CD14-positive monocyte (primary cell): ENCODE measurements around the gene ARPC4. TPM values are rescaled to one million over a fixed set of nuclear protein-coding genes. Genes with fewer than 3 reads are reported as not detected.

Source experiments
- DNase-seq, 3 donors: peaks; one replicate each; pipeline ENCODE4 v3.0.0-alpha.2; 2011 to 2022
- H2AFZ ChIP-seq: 2 replicates; pipeline ENCODE4 v1.6.0; 2012; ENCODE audit warnings: mild to moderate bottlenecking, low read depth, low read length, inconsistent platforms; ENCODE audit not compliant: insufficient read depth, poor library complexity, severe bottlenecking
- H3K27ac ChIP-seq, 2 donors: 1 replicate in 1 of 2; 2 replicates in 1 of 2; pipeline ENCODE4 v1.5.1; 2012 to 2013; ENCODE audit warnings: low read length in 2 of 2, control low read depth in 1 of 2, inconsistent platforms in 1 of 2, low read depth in 1 of 2, mild to moderate bottlenecking in 1 of 2
- H3K27me3 ChIP-seq, 2 donors: one replicate each; pipeline versions ENCODE4 v1.6.0 to v1.6.1; 2011 to 2013; ENCODE audit warnings: low read length in 2 of 2; ENCODE audit not compliant: control insufficient read depth in 2 of 2, insufficient read depth in 2 of 2
- H3K36me3 ChIP-seq, 2 donors: replicated peaks in 1 of 2; 1 replicate in 1 of 2; 2 replicates in 1 of 2; pipeline versions ENCODE4 v1.5.1 to v1.6.1; 2012 to 2013; ENCODE audit warnings: low read length in 2 of 2, control low read depth in 1 of 2, inconsistent platforms in 1 of 2, mild to moderate bottlenecking in 1 of 2; ENCODE audit not compliant: insufficient read depth in 2 of 2, control insufficient read depth in 1 of 2
- H3K4me1 ChIP-seq, 2 donors: 1 replicate in 1 of 2; 2 replicates in 1 of 2; pipeline versions ENCODE4 v1.5.1 to v1.6.1; 2012 to 2013; ENCODE audit warnings: low read length in 2 of 2, control low read depth in 1 of 2, inconsistent platforms in 1 of 2, mild to moderate bottlenecking in 1 of 2, moderate library complexity in 1 of 2; ENCODE audit not compliant: insufficient read depth in 2 of 2, control insufficient read depth in 1 of 2
- H3K4me2 ChIP-seq: replicated peaks from 2 replicates; pipeline ENCODE3; 2012; ENCODE audit warnings: low read length, moderate library complexity, mild to moderate bottlenecking; ENCODE audit not compliant: poor library complexity, severe bottlenecking; ENCODE audit errors: extremely low read depth
- H3K4me3 ChIP-seq, 3 experiments: fragments of 200-600 bp in 1 of 3; sonication (generic) in 1 of 3; replicated peaks in 1 of 3; 1 replicate in 2 of 3; 2 replicates in 1 of 3; pipeline ENCODE4 v1.5.1; 2011 to 2013; ENCODE audit warnings: low read length in 3 of 3, mild to moderate bottlenecking in 3 of 3, control low read depth in 2 of 3, low read depth in 2 of 3, inconsistent platforms in 1 of 3, moderate library complexity in 1 of 3
- H3K79me2 ChIP-seq: 2 replicates; pipeline ENCODE4 v1.6.0; 2012; ENCODE audit warnings: mild to moderate bottlenecking, control low read depth, inconsistent platforms, low read length, moderate library complexity; ENCODE audit not compliant: insufficient read depth
- H3K9ac ChIP-seq: 2 replicates; pipeline ENCODE4 v1.6.0; 2017; ENCODE audit warnings: low read length, mild to moderate bottlenecking; ENCODE audit not compliant: insufficient read depth, poor library complexity, severe bottlenecking
- H3K9me3 ChIP-seq, 2 donors: replicated peaks in 1 of 2; 1 replicate in 1 of 2; 2 replicates in 1 of 2; pipeline versions ENCODE4 v1.5.1 to v1.6.1; 2012 to 2013; ENCODE audit warnings: low read length in 2 of 2, control low read depth in 1 of 2; ENCODE audit not compliant: control insufficient read depth in 1 of 2, insufficient read depth in 1 of 2
- H4K20me1 ChIP-seq: 2 replicates; pipeline ENCODE4 v1.6.0; 2012; ENCODE audit warnings: mild to moderate bottlenecking, low read length, control low read depth, moderate library complexity; ENCODE audit not compliant: insufficient read depth
- H3K27ac Mint-ChIP-seq, 7 donors: one replicate each; pipeline ENCODE4 v1.8.0; 2020; ENCODE audit warnings: mild to moderate bottlenecking in 7 of 7, mixed read lengths in 7 of 7, moderate library complexity in 6 of 7, inconsistent platforms in 2 of 7
- H3K27me3 Mint-ChIP-seq, 3 donors: one replicate each; pipeline ENCODE4 v1.8.0; 2021 to 2022; ENCODE audit warnings: low read depth in 3 of 3, mild to moderate bottlenecking in 3 of 3, mixed read lengths in 3 of 3, moderate library complexity in 3 of 3, inconsistent platforms in 1 of 3
- H3K36me3 Mint-ChIP-seq, 2 donors: one replicate each; pipeline ENCODE4 v1.8.0; 2020; ENCODE audit warnings: mixed read lengths in 2 of 2, inconsistent platforms in 1 of 2, mild to moderate bottlenecking in 1 of 2
- H3K4me1 Mint-ChIP-seq: one replicate; pipeline ENCODE4 v1.8.0; 2020; ENCODE audit warnings: mild to moderate bottlenecking, mixed read lengths
- H3K4me3 Mint-ChIP-seq, 2 donors: one replicate each; pipeline ENCODE4 v1.8.0; 2020; ENCODE audit warnings: mild to moderate bottlenecking in 2 of 2, mixed read lengths in 2 of 2, moderate library complexity in 1 of 2
- H3K9me3 Mint-ChIP-seq, 7 donors: one replicate each; pipeline ENCODE4 v1.8.0; 2020 to 2022; ENCODE audit warnings: mixed read lengths in 7 of 7, mild to moderate bottlenecking in 6 of 7, moderate library complexity in 6 of 7, inconsistent platforms in 2 of 7
- CTCF ChIP-seq: fragments of 200-600 bp; IDR thresholded peaks from one replicate; pipeline ENCODE4 v1.8.0; 2022; ENCODE audit warnings: antibody characterized with exemption, mild to moderate bottlenecking
- WGBS: methylation state at CpG from one replicate; pipeline ENCODE4 v1.1.5; 2013; ENCODE audit warnings: missing lambda C conversion rate; ENCODE audit not compliant: insufficient coverage; 5-methylcytosine and 5-hydroxymethylcytosine counted together
- intact Hi-C, 2 donors: fragments of 100-400 bp; cut with micrococcal nuclease; formaldehyde crosslinking; loops; one replicate each; pipeline versions ENCODE4 v1.15.0 to v1.15.1; 2023
- polyA plus RNA-seq, 3 donors: library from polyadenylated mRNA; depleted of rRNA in 1 of 3; unstranded in 2 of 3; stranded (reverse) in 1 of 3; fragments of 300-500 nt in 2 of 3; fragments of >200 nt in 1 of 3; fragmentation: Illumina TruSeq in 2 of 3; gene quantifications; 1 replicate in 2 of 3; 2 replicates in 1 of 3; pipeline ENCODE4 v1.2.3, GENCODE V29; 2012 to 2021

ARPC4 gene
- polyA plus RNA-seq, 3 donors: 211 to 390 (median 389) TPM

- Histone ChIP-seq H3K4me2 (no peak overlapping the region), H3K9me3 (no peaks in the 10 kb centered on the region), H3K4me1 (peaks cover 5% of the 10 kb centered on the region in 2 donors), H3K27me3 (no peaks in the 10 kb centered on the region), H3K79me2 (no peaks in the 10 kb centered on the region), H3K36me3 (peaks cover 50 to 69% of the 10 kb centered on the region in 2 donors), H3K9ac (no peak overlapping the region), H3K27ac (no peak overlapping the region), H3K4me3 (no peak overlapping the region), H2AFZ (no peak overlapping the region), H4K20me1 (no peaks in the 10 kb centered on the region)
- no peak for TF ChIP-seq CTCF
- H3K4me3 Mint-ChIP-seq: no peak overlapping the region
- H3K4me1 Mint-ChIP-seq: peaks cover 6% of the 10 kb centered on the region
- H3K27me3 Mint-ChIP-seq: peaks cover 0 to 4% (median 2%) of the 10 kb centered on the region in 3 donors
- no peaks in the 10 kb centered on the region for H3K9me3 Mint-ChIP-seq
- intact Hi-C loops: no loop called here
- H3K36me3 Mint-ChIP-seq: peaks cover 58 to 77% of the 10 kb centered on the region in 2 donors
- no peak for DNase-seq
- peak overlapping the region in 1 of 7 donors; percentile 36 for H3K27ac Mint-ChIP-seq
- 100% methylated on average over 6 of the region's 9 CpGs for WGBS
Measured at GRCh38 chr3:9833078-9833477, 40.2 kb downstream of the ARPC4 start.

GRCh38 chr3:9834520-9835380 is 41.9 kb downstream of the ARPC4 start:
- H3K4me3 ChIP-seq: no peak overlapping the region
- no peaks in the 10 kb centered on the region for H3K79me2 ChIP-seq
- Mint-ChIP-seq H3K27me3 (peaks cover 0 to 4% (median 2%) of the 10 kb centered on the region in 3 donors), H3K36me3 (peaks cover 55 to 76% of the 10 kb centered on the region in 2 donors), H3K4me3 (no peak overlapping the region), H3K4me1 (peaks cover 13% of the 10 kb centered on the region), H3K27ac (peak overlapping the region in 5 of 7 donors; percentile 11 to 64 (median 56)), H3K9me3 (no peaks in the 10 kb centered on the region)
- intact Hi-C loops: no loop called here
- H3K36me3 ChIP-seq: peaks cover 43 to 63% of the 10 kb centered on the region in 2 donors
- no peak overlapping the region for H3K4me2 ChIP-seq
- no peak overlapping the region for H3K9ac ChIP-seq
- H3K27ac ChIP-seq: no peak overlapping the region
- peaks cover 11 to 14% of the 10 kb centered on the region in 2 donors for H3K4me1 ChIP-seq
- H2AFZ ChIP-seq: no peak overlapping the region
- no peaks in the 10 kb centered on the region for H3K27me3 ChIP-seq
- DNase-seq: no peak
- WGBS: 94% methylated on average over 15 of the region's 18 CpGs
- no peaks in the 10 kb centered on the region for H4K20me1 ChIP-seq
- H3K9me3 ChIP-seq: no peaks in the 10 kb centered on the region
- no peak for TF ChIP-seq CTCF
